ENCODE measurements around the gene S100A11. TPM values are rescaled to one million over a fixed set of nuclear protein-coding genes. Genes with fewer than 3 reads are reported as not detected.

The S100A11 gene
- total RNA-seq, 2 experiments from 2014 or later, result 27.1 TPM; not detected in 1

DNA sequence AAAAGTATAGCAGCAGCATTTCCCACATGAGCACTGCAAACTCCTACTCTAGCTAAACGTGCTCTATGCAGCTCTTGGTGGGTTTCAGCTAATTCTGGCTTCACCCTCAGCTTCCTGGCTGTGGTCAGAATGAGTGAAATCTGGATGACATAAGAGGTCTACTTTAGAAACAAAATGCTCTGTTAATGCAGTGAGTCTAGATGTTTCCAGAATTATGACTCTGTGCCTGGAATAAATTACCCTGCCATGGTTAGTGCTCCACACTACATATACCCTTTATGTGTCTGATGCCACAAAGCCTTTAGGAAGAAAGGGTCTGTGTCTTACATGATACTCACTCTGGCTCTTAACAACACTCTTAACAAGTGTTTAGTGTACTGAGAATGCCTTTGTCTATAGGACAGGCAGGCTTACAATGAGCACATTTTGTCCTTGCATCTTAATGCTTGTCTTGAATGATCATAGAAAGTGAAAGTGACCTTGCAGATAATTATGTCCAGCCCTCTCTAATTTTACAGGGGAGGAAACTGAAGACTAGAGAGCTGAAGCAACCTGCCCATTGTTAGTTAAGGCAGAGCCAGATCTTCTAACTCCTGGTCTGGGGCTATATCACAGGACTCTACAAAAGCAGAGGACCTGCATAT, 52.4 kb downstream of the S100A11 start:
- no peak for DNase-seq (ENCODE audit: low spot score)
- BruUV-seq (replicated peaks), result no TSS peak
- no peaks in the 10 kb centered on the region for H3K36me3 ChIP-seq (ENCODE audit: insufficient read depth, low read length)
- no peak overlapping the region for H3K4me2 ChIP-seq (ENCODE audit: low read length)
- CTCF ChIA-PET (ENCODE audit: unreplicated experiment), result no interaction called here
- no peaks in the 10 kb centered on the region for H3K9me3 ChIP-seq (ENCODE audit: low read length)
- no peak for TF ChIP-seq EZH2phosphoT487 (IDR thresholded peaks at IDR 0.05; ENCODE audit: borderline replicate concordance, low read depth, low read length)
- TF ChIP-seq, protein P1, sequence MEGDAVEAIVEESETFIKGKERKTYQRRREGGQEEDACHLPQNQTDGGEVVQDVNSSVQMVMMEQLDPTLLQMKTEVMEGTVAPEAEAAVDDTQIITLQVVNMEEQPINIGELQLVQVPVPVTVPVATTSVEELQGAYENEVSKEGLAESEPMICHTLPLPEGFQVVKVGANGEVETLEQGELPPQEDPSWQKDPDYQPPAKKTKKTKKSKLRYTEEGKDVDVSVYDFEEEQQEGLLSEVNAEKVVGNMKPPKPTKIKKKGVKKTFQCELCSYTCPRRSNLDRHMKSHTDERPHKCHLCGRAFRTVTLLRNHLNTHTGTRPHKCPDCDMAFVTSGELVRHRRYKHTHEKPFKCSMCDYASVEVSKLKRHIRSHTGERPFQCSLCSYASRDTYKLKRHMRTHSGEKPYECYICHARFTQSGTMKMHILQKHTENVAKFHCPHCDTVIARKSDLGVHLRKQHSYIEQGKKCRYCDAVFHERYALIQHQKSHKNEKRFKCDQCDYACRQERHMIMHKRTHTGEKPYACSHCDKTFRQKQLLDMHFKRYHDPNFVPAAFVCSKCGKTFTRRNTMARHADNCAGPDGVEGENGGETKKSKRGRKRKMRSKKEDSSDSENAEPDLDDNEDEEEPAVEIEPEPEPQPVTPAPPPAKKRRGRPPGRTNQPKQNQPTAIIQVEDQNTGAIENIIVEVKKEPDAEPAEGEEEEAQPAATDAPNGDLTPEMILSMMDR (conservative IDR thresholded peaks at IDR 0.05; ENCODE audit: low read length), result no peak
- H2AFZ ChIP-seq (ENCODE audit: low read length), result no peak overlapping the region
- H3K4me3 ChIP-seq (ENCODE audit: low read depth, low read length, poor library complexity, severe bottlenecking), result no peak overlapping the region
- H3K4me1 ChIP-seq (ENCODE audit: insufficient read depth, low read length, poor library complexity, severe bottlenecking), result no peaks in the 10 kb centered on the region
- H3K9me2 ChIP-seq (ENCODE audit: insufficient read depth, low read length), result no peaks in the 10 kb centered on the region
- intact Hi-C loops (cut with micrococcal nuclease; ENCODE audit: unreplicated experiment), result no loop called here
- no peaks in the 10 kb centered on the region for H3K79me2 ChIP-seq (ENCODE audit: insufficient read depth, low read depth, low read length)
- POLR2A ChIA-PET, result interaction anchor here (0.5 to 1.1 kb wide), 2 partner anchors 16 kb away, joined by 3 to 4 read pairs; no protein-coding TSS in a partner anchor
- no peaks in the 10 kb centered on the region for H4K20me1 ChIP-seq (ENCODE audit: insufficient read depth, low read length)
- no peak overlapping the region for H3K27ac ChIP-seq (ENCODE audit: low read depth, low read length, poor library complexity, severe bottlenecking)

Small RNAs within 50 kb of the gene (small RNA-seq; reads per million reads assigned to genes)
- gene SPTLC1P4, result not detected

Other genes starting within 250 kb of the S100A11 start
- gene TDRKH, start 246.5 kb downstream of the S100A11 start, total RNA-seq (2014; rRNA removed; shearing (Covaris generic)), result 7.2 and 10.2 TPM in 2 replicates
- 21.1 and 22.8 TPM in 2 replicates for gene TDRKH, start 246.5 kb downstream of the S100A11 start, total RNA-seq (2022)
- not detected in 2 replicates for gene LINGO4, start 231.6 kb downstream of the S100A11 start, total RNA-seq (2014; rRNA removed; shearing (Covaris generic))
- gene LINGO4, start 231.6 kb downstream of the S100A11 start, total RNA-seq (2022), result not detected in 2 replicates
- gene RORC, start 205.2 kb downstream of the S100A11 start, total RNA-seq (2014; rRNA removed; shearing (Covaris generic)), result not detected in 2 replicates
- not detected in 2 replicates for gene RORC, start 205.2 kb downstream of the S100A11 start, total RNA-seq (2022)
- not detected in 2 replicates for gene C2CD4D, start 197.2 kb downstream of the S100A11 start, total RNA-seq (2014; rRNA removed; shearing (Covaris generic))
- not detected in 2 replicates for gene C2CD4D, start 197.2 kb downstream of the S100A11 start, total RNA-seq (2022)
- gene THEM5, start 183.3 kb downstream of the S100A11 start, total RNA-seq (2014; rRNA removed; shearing (Covaris generic)), result not detected in 2 replicates
- gene THEM5, start 183.3 kb downstream of the S100A11 start, total RNA-seq (2022), result not detected in 2 replicates
- 7.2 TPM in 2 replicates for gene THEM4, start 127.5 kb downstream of the S100A11 start, total RNA-seq (2014; rRNA removed; shearing (Covaris generic))
- 21.5 and 23.3 TPM in 2 replicates for gene THEM4, start 127.5 kb downstream of the S100A11 start, total RNA-seq (2022)
- gene S100A10, start 43.1 kb downstream of the S100A11 start, total RNA-seq (2014; rRNA removed; shearing (Covaris generic)), result not detected in 2 replicates
- gene S100A10, start 43.1 kb downstream of the S100A11 start, total RNA-seq (2022), result 2.6 and 4.1 TPM in 2 replicates
- not detected in 2 replicates for gene TCHHL1, start 52.1 kb upstream of the S100A11 start, total RNA-seq (2014; rRNA removed; shearing (Covaris generic))
- gene TCHHL1, start 52.1 kb upstream of the S100A11 start, total RNA-seq (2022), result not detected in 2 replicates
- not detected in 2 replicates for gene TCHH, start 78.4 kb upstream of the S100A11 start, total RNA-seq (2014; rRNA removed; shearing (Covaris generic))
- gene TCHH, start 78.4 kb upstream of the S100A11 start, total RNA-seq (2022), result not detected in 2 replicates
- not detected in 2 replicates for gene RPTN, start 122.2 kb upstream of the S100A11 start, total RNA-seq (2014; rRNA removed; shearing (Covaris generic))
- not detected in 2 replicates for gene RPTN, start 122.2 kb upstream of the S100A11 start, total RNA-seq (2022)
- gene HRNR, start 187.2 kb upstream of the S100A11 start, total RNA-seq (2014; rRNA removed; shearing (Covaris generic)), result not detected in 2 replicates
- gene HRNR, start 187.2 kb upstream of the S100A11 start, total RNA-seq (2022), result not detected in 2 replicates

All from OCI-LY7 (cell line).